ENCODE measurements around the gene UBR1.

The UBR1 gene

GRCh38 chr15:43121863-43122262 is 16.0 kb upstream of the UBR1 start:
- H3K4me2 ChIP-seq (ENCODE audit: insufficient read depth, low read length, poor library complexity, severe bottlenecking) = no peak overlapping the region
- DNase-seq (ENCODE audit: low spot score) = no peak
- H4K8ac ChIP-seq (ENCODE audit: low read depth, low read length) = no peak overlapping the region
- no peak overlapping the region for H2BK120ac ChIP-seq (ENCODE audit: low read depth, low read length)
- no peak overlapping the region for H3K27ac ChIP-seq (replicated peaks; ENCODE audit: low read length)
- H2BK12ac ChIP-seq (ENCODE audit: low read length) = no peak overlapping the region
- no peak overlapping the region for H3K23ac ChIP-seq (ENCODE audit: low read depth, low read length, poor library complexity)
- H4K91ac ChIP-seq (ENCODE audit: low read depth, low read length, poor library complexity) = no peak overlapping the region
- H2BK15ac ChIP-seq (ENCODE audit: low read length) = no peak overlapping the region
- no peak overlapping the region for H2BK5ac ChIP-seq (ENCODE audit: low read length)
- H3K14ac ChIP-seq (ENCODE audit: low read length) = no peak overlapping the region
- no peaks in the 10 kb centered on the region for H3K79me1 ChIP-seq (ENCODE audit: low read depth, low read length)
- H2AFZ ChIP-seq (ENCODE audit: low read length) = peak overlapping the region; percentile 92
- no peak overlapping the region for H3K18ac ChIP-seq (ENCODE audit: low read length)
- H3K36me3 ChIP-seq (replicated peaks in 1 of 2; ENCODE audit: control insufficient read depth in 2 of 2, insufficient read depth in 2 of 2, low read length in 2 of 2) = no peaks in the 10 kb centered on the region
- peaks cover 0 to 23% (median 0%) of the 10 kb centered on the region in 3 experiments for H3K27me3 ChIP-seq (ENCODE audit: control insufficient read depth in 3 of 3, insufficient read depth in 3 of 3, low read depth in 1 of 3, low read length in 3 of 3)
- no peak overlapping the region for H3K4ac ChIP-seq (ENCODE audit: low read length)
- no peaks in the 10 kb centered on the region for H3K9me3 ChIP-seq (replicated peaks in 1 of 2; ENCODE audit: control insufficient read depth in 2 of 2, insufficient read depth in 1 of 2, low read depth in 1 of 2, low read length in 2 of 2)
- H2AK5ac ChIP-seq (ENCODE audit: low read depth, low read length) = no peak overlapping the region
- H3K4me3 ChIP-seq (ENCODE audit: low read length in 2 of 2) = no peak overlapping the region
- H3K4me1 ChIP-seq (ENCODE audit: control insufficient read depth in 2 of 2, insufficient read depth in 1 of 2, low read depth in 1 of 2, low read length in 2 of 2) = peaks cover 3 to 4% of the 10 kb centered on the region in 2 donors
- WGBS, 2 donors (ENCODE audit: extremely low coverage in 2 of 2, insufficient read length in 2 of 2, insufficient replicate concordance in 1 of 2) = no CpG with 5 or more reads among the region's 2 CpGs
- H3K9ac ChIP-seq (ENCODE audit: low read depth, low read length, poor library complexity) = no peak overlapping the region

- Histone ChIP-seq H4K91ac (ENCODE audit: low read depth, low read length, poor library complexity) (no peak overlapping the region), H2BK12ac (ENCODE audit: low read length) (no peak overlapping the region), H2AFZ (ENCODE audit: low read length) (no peak overlapping the region), H3K36me3 (replicated peaks in 1 of 2; ENCODE audit: control insufficient read depth in 2 of 2, insufficient read depth in 2 of 2, low read length in 2 of 2) (no peaks in the 10 kb centered on the region), H3K9ac (ENCODE audit: low read depth, low read length, poor library complexity) (no peak overlapping the region), H3K4me2 (ENCODE audit: insufficient read depth, low read length, poor library complexity, severe bottlenecking) (no peak overlapping the region), H3K9me3 (replicated peaks in 1 of 2; ENCODE audit: control insufficient read depth in 2 of 2, insufficient read depth in 1 of 2, low read depth in 1 of 2, low read length in 2 of 2) (no peaks in the 10 kb centered on the region), H4K8ac (ENCODE audit: low read depth, low read length) (no peak overlapping the region), H3K4me1 (ENCODE audit: control insufficient read depth in 2 of 2, insufficient read depth in 1 of 2, low read depth in 1 of 2, low read length in 2 of 2) (peaks cover 3 to 4% of the 10 kb centered on the region in 2 donors), H2BK15ac (ENCODE audit: low read length) (no peak overlapping the region), H3K4ac (ENCODE audit: low read length) (no peak overlapping the region), H3K4me3 (ENCODE audit: low read length in 2 of 2) (no peak overlapping the region), H3K18ac (ENCODE audit: low read length) (no peak overlapping the region), H3K27me3 (ENCODE audit: control insufficient read depth in 3 of 3, insufficient read depth in 3 of 3, low read depth in 1 of 3, low read length in 3 of 3) (peaks cover 0 to 15% (median 0%) of the 10 kb centered on the region in 3 experiments), H2BK120ac (ENCODE audit: low read depth, low read length) (no peak overlapping the region), H3K27ac (replicated peaks; ENCODE audit: low read length) (no peak overlapping the region), H2AK5ac (ENCODE audit: low read depth, low read length) (no peak overlapping the region), H3K79me1 (ENCODE audit: low read depth, low read length) (no peaks in the 10 kb centered on the region), H3K23ac (ENCODE audit: low read depth, low read length, poor library complexity) (no peak overlapping the region), H2BK5ac (ENCODE audit: low read length) (no peak overlapping the region), H3K14ac (ENCODE audit: low read length) (no peak overlapping the region)
- WGBS, 2 donors (ENCODE audit: extremely low coverage in 2 of 2, insufficient read length in 2 of 2, insufficient replicate concordance in 1 of 2) = no CpG with 5 or more reads among the region's 2 CpGs
- no peak for DNase-seq (ENCODE audit: low spot score)
These were observed 13.0 kb upstream of the UBR1 start for GRCh38 chr15:43118829-43119228.

GRCh38 chr15:43118286-43118685 is 12.4 kb upstream of the UBR1 start:
- H3K9ac ChIP-seq (ENCODE audit: low read depth, low read length, poor library complexity) = no peak overlapping the region
- no peak overlapping the region for H2BK12ac ChIP-seq (ENCODE audit: low read length)
- no peak overlapping the region for H2BK5ac ChIP-seq (ENCODE audit: low read length)
- no peak overlapping the region for H4K91ac ChIP-seq (ENCODE audit: low read depth, low read length, poor library complexity)
- no peak overlapping the region for H3K27ac ChIP-seq (replicated peaks; ENCODE audit: low read length)
- H2AK5ac ChIP-seq (ENCODE audit: low read depth, low read length) = no peak overlapping the region
- H3K18ac ChIP-seq (ENCODE audit: low read length) = no peak overlapping the region
- no peak overlapping the region for H4K8ac ChIP-seq (ENCODE audit: low read depth, low read length)
- no peaks in the 10 kb centered on the region for H3K79me1 ChIP-seq (ENCODE audit: low read depth, low read length)
- H3K4me3 ChIP-seq (ENCODE audit: low read length in 2 of 2) = no peak overlapping the region
- no peak overlapping the region for H3K4ac ChIP-seq (ENCODE audit: low read length)
- H3K36me3 ChIP-seq (replicated peaks in 1 of 2; ENCODE audit: control insufficient read depth in 2 of 2, insufficient read depth in 2 of 2, low read length in 2 of 2) = no peaks in the 10 kb centered on the region
- H2AFZ ChIP-seq (ENCODE audit: low read length) = no peak overlapping the region
- H3K9me3 ChIP-seq (replicated peaks in 1 of 2; ENCODE audit: control insufficient read depth in 2 of 2, insufficient read depth in 1 of 2, low read depth in 1 of 2, low read length in 2 of 2) = no peaks in the 10 kb centered on the region
- WGBS, 2 donors (ENCODE audit: extremely low coverage in 2 of 2, insufficient read length in 2 of 2, insufficient replicate concordance in 1 of 2) = no CpG with 5 or more reads among the region's 1 CpG
- H2BK120ac ChIP-seq (ENCODE audit: low read depth, low read length) = no peak overlapping the region
- no peak overlapping the region for H3K23ac ChIP-seq (ENCODE audit: low read depth, low read length, poor library complexity)
- no peak overlapping the region for H3K4me2 ChIP-seq (ENCODE audit: insufficient read depth, low read length, poor library complexity, severe bottlenecking)
- peaks cover 3 to 4% of the 10 kb centered on the region in 2 donors for H3K4me1 ChIP-seq (ENCODE audit: control insufficient read depth in 2 of 2, insufficient read depth in 1 of 2, low read depth in 1 of 2, low read length in 2 of 2)
- peaks cover 0 to 15% (median 0%) of the 10 kb centered on the region in 3 experiments for H3K27me3 ChIP-seq (ENCODE audit: control insufficient read depth in 3 of 3, insufficient read depth in 3 of 3, low read depth in 1 of 3, low read length in 3 of 3)
- H2BK15ac ChIP-seq (ENCODE audit: low read length) = no peak overlapping the region
- no peak overlapping the region for H3K14ac ChIP-seq (ENCODE audit: low read length)
- no peak for DNase-seq (ENCODE audit: low spot score)

- no peak overlapping the region for H2BK120ac ChIP-seq (ENCODE audit: low read depth, low read length)
- H3K14ac ChIP-seq (ENCODE audit: low read length) = no peak overlapping the region
- no peak overlapping the region for H3K9ac ChIP-seq (ENCODE audit: low read depth, low read length, poor library complexity)
- DNase-seq (ENCODE audit: low spot score) = no peak
- no peak overlapping the region for H3K27ac ChIP-seq (replicated peaks; ENCODE audit: low read length)
- H3K4ac ChIP-seq (ENCODE audit: low read length) = no peak overlapping the region
- H3K4me2 ChIP-seq (ENCODE audit: insufficient read depth, low read length, poor library complexity, severe bottlenecking) = no peak overlapping the region
- no peak overlapping the region for H2AK5ac ChIP-seq (ENCODE audit: low read depth, low read length)
- H3K27me3 ChIP-seq (ENCODE audit: control insufficient read depth in 3 of 3, insufficient read depth in 3 of 3, low read depth in 1 of 3, low read length in 3 of 3) = no peaks in the 10 kb centered on the region
- H3K79me1 ChIP-seq (ENCODE audit: low read depth, low read length) = no peaks in the 10 kb centered on the region
- no peak overlapping the region for H2AFZ ChIP-seq (ENCODE audit: low read length)
- no peak overlapping the region for H2BK12ac ChIP-seq (ENCODE audit: low read length)
- H3K4me1 ChIP-seq (ENCODE audit: control insufficient read depth in 2 of 2, insufficient read depth in 1 of 2, low read depth in 1 of 2, low read length in 2 of 2) = no peaks in the 10 kb centered on the region
- H4K8ac ChIP-seq (ENCODE audit: low read depth, low read length) = no peak overlapping the region
- H3K36me3 ChIP-seq (replicated peaks in 1 of 2; ENCODE audit: control insufficient read depth in 2 of 2, insufficient read depth in 2 of 2, low read length in 2 of 2) = no peaks in the 10 kb centered on the region
- no peak overlapping the region for H2BK5ac ChIP-seq (ENCODE audit: low read length)
- no peaks in the 10 kb centered on the region for H3K9me3 ChIP-seq (replicated peaks in 1 of 2; ENCODE audit: control insufficient read depth in 2 of 2, insufficient read depth in 1 of 2, low read depth in 1 of 2, low read length in 2 of 2)
- no peak overlapping the region for H3K23ac ChIP-seq (ENCODE audit: low read depth, low read length, poor library complexity)
- no CpG with 5 or more reads among the region's 3 CpGs for WGBS, 2 donors (ENCODE audit: extremely low coverage in 2 of 2, insufficient read length in 2 of 2, insufficient replicate concordance in 1 of 2)
- H4K91ac ChIP-seq (ENCODE audit: low read depth, low read length, poor library complexity) = no peak overlapping the region
- H2BK15ac ChIP-seq (ENCODE audit: low read length) = no peak overlapping the region
- H3K18ac ChIP-seq (ENCODE audit: low read length) = no peak overlapping the region
- H3K4me3 ChIP-seq (ENCODE audit: low read length in 2 of 2) = no peak overlapping the region
These were observed 5.5 kb upstream of the UBR1 start for GRCh38 chr15:43111354-43111753.
